PC-9 (cell line): ENCODE data around the gene SMARCA5. TPM values are rescaled to one million over a fixed set of nuclear protein-coding genes. Genes with fewer than 3 reads are reported as not detected.

Source experiments
- BruUV-seq: library from RNA; stranded (reverse); fragments of 400-500 nt; replicated peaks from 2 replicates; lab custom pipeline; 2021; lab: Mats Ljungman, UMichigan
- CTCF ChIA-PET: fragments of 300-600 bp; sonication (Branson Sonifier 250); formaldehyde crosslinking; loops from one replicate; lab custom pipeline; 2022; ENCODE audit warnings: antibody characterized with exemption; lab: Charles Lee
- POLR2A ChIA-PET: fragments of 300-600 bp; sonication (Branson Sonifier 250); formaldehyde crosslinking; loops from one replicate; lab custom pipeline; 2022; ENCODE audit warnings: antibody characterized with exemption; ENCODE audit not compliant: unreplicated experiment; lab: Charles Lee
- DNase-seq, 2 experiments: peaks; one replicate each; pipeline versions ENCODE4 v3.0.0 to v3.0.0-alpha.2; 2015 to 2022; ENCODE audit warnings: mixed read lengths in 1 of 2
- H2AFZ ChIP-seq: fragments of 200-600 bp; sonication (generic); 2 replicates; pipeline ENCODE4 v1.8.1; 2017; ENCODE audit warnings: antibody characterized with exemption
- H3F3A ChIP-seq: fragments of 200-600 bp; sonication (generic); 2 replicates; pipeline ENCODE4 v1.8.1; 2017; ENCODE audit warnings: antibody characterized with exemption, mild to moderate bottlenecking, low read depth; ENCODE audit not compliant: insufficient read depth
- H3K27ac ChIP-seq: fragments of 200-600 bp; sonication (generic); 2 replicates; pipeline ENCODE4 v1.6.1; 2016; ENCODE audit warnings: mixed run types
- H3K27me3 ChIP-seq: fragments of 200-600 bp; sonication (generic); 2 replicates; pipeline ENCODE4 v1.6.1; 2016; ENCODE audit warnings: low read depth, mixed run types; ENCODE audit not compliant: insufficient read depth
- H3K36me3 ChIP-seq: fragments of 200-600 bp; sonication (generic); 2 replicates; pipeline ENCODE4 v1.6.1; 2016; ENCODE audit warnings: low read depth, mixed run types
- H3K4me1 ChIP-seq: fragments of 200-600 bp; sonication (generic); replicated peaks from 2 replicates; pipeline ENCODE4 v1.6.1; 2016; ENCODE audit warnings: mixed run types; ENCODE audit not compliant: insufficient read depth
- H3K4me2 ChIP-seq: fragments of 200-600 bp; sonication (generic); 2 replicates; pipeline ENCODE4 v1.6.1; 2017; ENCODE audit warnings: mixed run types
- H3K4me3 ChIP-seq: fragments of 200-600 bp; sonication (generic); 2 replicates; pipeline ENCODE4 v1.6.1; 2016; ENCODE audit warnings: mixed run types
- H3K79me2 ChIP-seq: fragments of 200-600 bp; sonication (generic); 2 replicates; pipeline ENCODE4 v1.6.1; 2017; ENCODE audit warnings: low read depth, mixed run types
- H3K9me2 ChIP-seq: fragments of 200-600 bp; sonication (generic); 2 replicates; pipeline ENCODE4 v1.8.1; 2017; ENCODE audit warnings: mild to moderate bottlenecking; ENCODE audit not compliant: insufficient read depth
- H3K9me3 ChIP-seq: fragments of 200-600 bp; sonication (generic); 2 replicates; pipeline ENCODE4 v1.8.1; 2016; ENCODE audit warnings: low read depth; ENCODE audit not compliant: insufficient read depth
- H4K20me1 ChIP-seq: fragments of 200-600 bp; sonication (generic); 2 replicates; pipeline ENCODE4 v1.8.1; 2017; ENCODE audit not compliant: insufficient read depth
- CTCF ChIP-seq: fragments of 200-600 bp; sonication (generic); conservative IDR thresholded peaks from 2 replicates; pipeline ENCODE4 v1.6.1; 2017; ENCODE audit warnings: mixed run types, antibody characterized with exemption, mild to moderate bottlenecking, moderate library complexity
- EZH2 ChIP-seq: fragments of 200-600 bp; sonication (generic); IDR thresholded peaks from 2 replicates; pipeline ENCODE4 v1.8.0; 2017; ENCODE audit warnings: antibody characterized with exemption, low read depth
- intact Hi-C: fragments of 100-400 bp; cut with micrococcal nuclease; formaldehyde crosslinking; loops from one replicate; pipeline ENCODE4 v1.10.0; 2022; ENCODE audit not compliant: unreplicated experiment
- total RNA-seq: library from RNA; stranded (reverse); gene quantifications from 2 replicates; pipeline ENCODE4 v1.2.3, GENCODE V29; 2021

The SMARCA5 gene
- total RNA-seq, 1 experiment from 2014 or later: 40.5 TPM

GRCh38 chr4:143597276-143597675, 83.8 kb downstream of the SMARCA5 start:
- DNase-seq: no peak
- Histone ChIP-seq H3K36me3 (no peaks in the 10 kb centered on the region), H3K4me3 (no peak overlapping the region), H3K9me3 (no peaks in the 10 kb centered on the region), H3K4me1 (no peaks in the 10 kb centered on the region), H2AFZ (no peak overlapping the region), H3K4me2 (no peak overlapping the region), H3F3A (no peaks in the 10 kb centered on the region), H3K9me2 (no peaks in the 10 kb centered on the region), H3K27ac (no peak overlapping the region), H4K20me1 (no peaks in the 10 kb centered on the region), H3K79me2 (no peaks in the 10 kb centered on the region), H3K27me3 (no peaks in the 10 kb centered on the region)
- TF ChIP-seq EZH2 (no peak), CTCF (no peak)
- ChIA-PET POLR2A (no interaction called here), CTCF (no interaction called here)
- BruUV-seq: no TSS peak
- intact Hi-C loops: no loop called here

- CTCF ChIA-PET: no interaction called here
Measured at GRCh38 chr4:143598816-143599215, 85.3 kb downstream of the SMARCA5 start.

GRCh38 chr4:143599827-143600226, 86.3 kb downstream of the SMARCA5 start:
- TF ChIP-seq EZH2 (no peak), CTCF (no peak)
- Histone ChIP-seq H3K4me3 (no peak overlapping the region), H3F3A (no peaks in the 10 kb centered on the region), H3K27me3 (no peaks in the 10 kb centered on the region), H3K4me1 (no peaks in the 10 kb centered on the region), H3K4me2 (no peak overlapping the region), H3K27ac (no peak overlapping the region), H2AFZ (no peak overlapping the region), H3K9me3 (no peaks in the 10 kb centered on the region), H4K20me1 (no peaks in the 10 kb centered on the region), H3K79me2 (no peaks in the 10 kb centered on the region), H3K36me3 (no peaks in the 10 kb centered on the region), H3K9me2 (no peaks in the 10 kb centered on the region)
- POLR2A ChIA-PET: no interaction called here
- no peak for DNase-seq
- BruUV-seq: no TSS peak
- intact Hi-C loops: no loop called here
- CTCF ChIA-PET: no interaction called here

More at GRCh38 chr4:143598816-143599215, 85.3 kb downstream of the SMARCA5 start:
- intact Hi-C loops: no loop called here
- POLR2A ChIA-PET: no interaction called here
- Histone ChIP-seq H3F3A (no peaks in the 10 kb centered on the region), H3K27ac (no peak overlapping the region), H3K27me3 (no peaks in the 10 kb centered on the region), H3K4me2 (no peak overlapping the region), H3K79me2 (no peaks in the 10 kb centered on the region), H4K20me1 (no peaks in the 10 kb centered on the region), H3K9me3 (no peaks in the 10 kb centered on the region), H3K9me2 (no peaks in the 10 kb centered on the region), H3K4me1 (no peaks in the 10 kb centered on the region), H3K36me3 (no peaks in the 10 kb centered on the region), H2AFZ (no peak overlapping the region), H3K4me3 (no peak overlapping the region)
- no TSS peak for BruUV-seq
- TF ChIP-seq EZH2 (no peak), CTCF (no peak)
- DNase-seq: no peak
